HG02943 (cell line): ENCODE results near the gene LTN1.
"Not testable (repeated sequence)": the region's sequence is repeated elsewhere in the genome, so short reads cannot be mapped to it uniquely, and the experiment has no call there.

Experiments used
- ATAC-seq: cut with Tn5 transposase; IDR thresholded peaks from one replicate; pipeline ENCODE4 v1.9.1; 2021; ENCODE audit warnings: mild to moderate bottlenecking, low read depth, moderate library complexity; ENCODE audit not compliant: unreplicated experiment

The LTN1 gene

GRCh38 chr21:28991861-28992525, 684 bp downstream of the LTN1 start:
- peak; percentile 14 for ATAC-seq

- not testable (repeated sequence) for ATAC-seq
Observed at GRCh38 chr21:28988146-28988545, 4.5 kb downstream of the LTN1 start.

- no peak for ATAC-seq
Observed at GRCh38 chr21:28986677-28987076, 6.0 kb downstream of the LTN1 start.

GRCh38 chr21:28982637-28983036, 10.0 kb downstream of the LTN1 start:
- ATAC-seq = no peak

GRCh38 chr21:28979092-28979491, 13.6 kb downstream of the LTN1 start:
- ATAC-seq = no peak

- ATAC-seq = no peak
Observed at GRCh38 chr21:28975397-28975796, 17.3 kb downstream of the LTN1 start.

- no peak for ATAC-seq
Observed at GRCh38 chr21:28974531-28975227, 18.0 kb downstream of the LTN1 start.

GRCh38 chr21:28972398-28972797, 20.3 kb downstream of the LTN1 start:
- no peak for ATAC-seq

GRCh38 chr21:28971171-28971570, 21.5 kb downstream of the LTN1 start:
- no peak for ATAC-seq

GRCh38 chr21:28963831-28964230, 28.8 kb downstream of the LTN1 start:
- ATAC-seq = no peak

- ATAC-seq = no peak
Observed at GRCh38 chr21:28962465-28962864, 30.2 kb downstream of the LTN1 start.

GRCh38 chr21:28961927-28962326, 30.8 kb downstream of the LTN1 start:
- no peak for ATAC-seq

- ATAC-seq = no peak
Observed at GRCh38 chr21:28960245-28960644, 32.4 kb downstream of the LTN1 start.

GRCh38 chr21:28959367-28960099, 33.1 kb downstream of the LTN1 start:
- no peak for ATAC-seq

GRCh38 chr21:28953247-28953646, 39.4 kb downstream of the LTN1 start:
- no peak for ATAC-seq

- ATAC-seq = no peak
Observed at GRCh38 chr21:28952686-28953085, 40.0 kb downstream of the LTN1 start.

- ATAC-seq = no peak
Observed at GRCh38 chr21:28949318-28949717, 43.4 kb downstream of the LTN1 start.

- ATAC-seq = no peak
Observed at GRCh38 chr21:28944296-28944695, 48.4 kb downstream of the LTN1 start.

GRCh38 chr21:28943631-28944030, 49.0 kb downstream of the LTN1 start:
- ATAC-seq = no peak

GRCh38 chr21:28938726-28939125, 54.0 kb downstream of the LTN1 start:
- no peak for ATAC-seq

GRCh38 chr21:28937737-28938136, 54.9 kb downstream of the LTN1 start:
- ATAC-seq = no peak

GRCh38 chr21:28936721-28937120, 56.0 kb downstream of the LTN1 start:
- ATAC-seq = no peak
